Measurements from ENCODE around the gene PARD3B.
"Not testable (repeated sequence)": the region's sequence is repeated elsewhere in the genome, so short reads cannot be mapped to it uniquely, and the experiment has no call there.

PARD3B gene

DNA sequence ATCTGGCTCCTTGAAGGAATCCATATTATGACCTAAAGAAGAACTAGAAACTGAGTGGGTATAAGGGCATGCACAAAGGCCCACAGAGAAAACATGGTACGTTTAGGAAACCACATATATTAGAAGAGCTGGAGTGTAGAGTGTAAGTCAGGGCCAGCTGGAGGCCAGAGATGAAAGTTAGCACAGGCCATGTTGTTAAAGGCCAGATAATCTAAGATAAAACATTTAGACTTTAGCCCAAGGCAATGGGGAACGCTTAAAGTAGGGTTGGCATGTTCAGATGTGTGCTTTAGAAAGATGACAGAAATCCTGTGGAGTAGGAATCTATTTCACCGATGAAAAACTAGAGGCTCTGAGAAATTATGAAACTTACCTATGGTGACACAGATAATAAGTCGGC lies 907.9 kb downstream of the PARD3B start:
- no peak for DNase-seq

DNA sequence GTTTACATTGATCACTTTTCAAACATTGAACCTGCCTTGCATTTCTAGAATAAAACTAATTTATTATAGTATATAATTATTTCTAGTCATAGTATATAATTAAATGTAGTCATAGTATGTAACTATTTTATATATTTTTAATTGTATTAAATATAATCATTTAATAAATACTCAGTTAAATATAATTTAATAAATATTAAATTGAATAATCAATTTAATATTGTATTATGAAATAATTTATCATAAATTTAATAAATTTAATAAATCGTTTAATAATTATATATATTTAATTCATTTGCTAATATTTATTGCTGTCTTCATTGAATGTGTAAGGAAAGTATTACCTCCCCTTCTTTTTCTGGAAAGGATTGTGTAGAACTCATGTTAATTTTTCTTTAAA lies 911.4 kb downstream of the PARD3B start:
- DNase-seq = no peak

DNA sequence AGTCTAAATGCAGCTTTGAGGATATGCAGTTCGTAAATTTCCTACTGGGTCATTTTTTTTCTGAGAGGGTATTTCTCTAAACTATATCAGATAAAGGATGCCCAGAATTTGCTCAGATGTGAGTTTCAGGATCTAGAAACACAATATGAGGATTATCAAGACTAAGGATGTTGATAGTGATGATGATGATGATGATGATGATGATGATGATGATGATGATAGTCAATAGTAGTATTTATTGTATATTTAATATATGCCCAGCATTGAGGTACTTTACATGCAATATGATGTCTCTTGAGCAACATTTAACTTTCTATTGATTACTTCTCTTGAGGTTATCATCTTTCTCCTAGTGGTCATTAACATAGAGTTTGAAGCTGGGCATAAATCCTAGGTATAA lies 914.9 kb downstream of the PARD3B start:
- DNase-seq = no peak

DNA sequence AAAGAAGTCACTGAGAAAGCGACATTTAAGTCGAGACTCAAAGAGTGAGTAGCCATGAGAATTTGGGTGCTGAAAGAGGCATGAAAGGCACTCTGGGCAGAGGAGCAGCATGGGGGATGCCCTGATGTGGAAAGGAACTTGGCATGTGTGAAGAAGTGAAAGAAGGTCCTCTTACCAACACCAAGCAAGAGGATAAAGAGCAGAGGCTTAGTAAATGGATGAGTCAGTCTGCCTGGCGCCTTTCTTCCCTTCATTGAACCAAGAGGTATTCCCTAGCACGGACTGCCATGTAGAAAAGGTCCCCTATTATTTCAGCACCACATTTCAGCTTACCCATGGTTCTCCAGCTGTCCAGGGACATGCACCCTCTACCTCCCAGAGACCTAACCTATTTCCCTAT lies 915.9 kb downstream of the PARD3B start:
- no peak for DNase-seq

DNA sequence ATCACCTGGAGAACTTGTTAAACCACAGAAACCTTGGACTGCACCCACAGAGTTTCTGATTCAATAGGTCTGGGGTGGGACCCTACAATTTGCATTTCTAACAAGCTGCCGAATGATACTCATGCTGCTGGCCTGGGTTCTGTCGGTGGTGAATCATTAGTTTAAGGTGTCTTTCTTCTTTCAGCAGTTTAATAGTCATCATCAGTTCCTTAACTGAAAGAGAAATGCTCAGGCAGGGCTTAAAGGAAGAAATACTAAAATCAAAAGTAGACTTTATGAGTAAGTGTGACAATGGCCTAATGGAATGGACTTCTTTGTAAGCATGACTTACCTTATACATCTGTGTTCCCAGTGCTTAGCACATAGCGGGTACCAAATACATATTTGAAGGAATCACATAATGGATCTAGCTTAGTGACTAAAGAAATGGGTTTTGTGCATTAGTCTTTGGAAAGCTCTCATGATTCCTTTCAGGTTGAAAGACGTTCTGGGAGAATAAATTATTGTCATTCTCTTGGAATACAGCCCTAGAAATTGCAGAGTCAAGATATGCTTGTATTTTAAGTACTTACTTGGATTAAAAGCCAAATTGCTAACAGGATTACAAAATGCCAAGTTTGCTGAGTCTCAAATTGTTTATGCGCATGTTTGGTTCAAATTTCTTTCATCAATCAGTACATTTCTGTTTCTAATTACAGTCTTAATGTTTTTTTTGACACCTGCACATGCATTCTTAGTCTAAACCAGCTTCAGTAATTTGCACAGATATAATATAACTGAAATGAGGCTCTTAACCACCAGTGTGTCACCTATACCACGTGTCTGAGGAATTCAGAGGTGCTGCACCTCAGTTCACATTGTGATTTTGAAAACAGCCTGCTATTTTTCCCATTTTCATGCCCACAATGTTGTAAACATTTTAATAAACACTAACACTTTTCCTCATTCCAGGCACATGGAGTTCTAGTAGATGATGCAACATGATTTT lies 916.7 kb downstream of the PARD3B start:
- no peak for DNase-seq

DNA sequence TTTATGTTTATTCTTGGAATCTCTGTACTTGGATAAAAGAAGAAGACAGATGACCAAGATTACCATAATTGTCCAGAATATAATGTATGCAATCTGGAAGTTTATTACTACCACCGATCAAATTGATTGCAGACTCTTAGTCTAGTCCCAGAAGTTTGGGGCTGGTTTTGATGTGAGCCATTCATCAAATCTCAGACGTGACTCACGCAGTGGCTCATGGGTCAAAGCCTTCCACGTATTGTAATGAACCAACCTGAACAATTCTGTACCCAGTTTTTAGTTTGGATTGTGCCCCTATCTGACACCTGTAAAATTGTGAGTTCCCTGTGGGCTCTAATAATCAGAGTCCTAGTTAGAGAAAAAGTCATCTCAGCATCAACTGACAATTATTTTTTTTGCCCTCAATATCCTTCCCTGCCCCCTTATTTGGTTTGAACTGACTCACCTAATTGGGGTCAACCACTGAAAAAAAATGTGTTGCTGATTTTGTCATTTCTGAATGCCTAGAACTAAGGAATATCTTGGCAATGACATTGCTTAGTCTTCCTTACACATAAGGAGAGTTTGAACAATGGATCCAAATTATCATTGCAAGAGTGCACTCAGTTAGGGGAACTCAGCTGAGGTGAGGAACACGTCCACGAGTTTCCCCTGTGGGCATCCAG lies 917.5 kb downstream of the PARD3B start:
- DNase-seq = no peak

DNA sequence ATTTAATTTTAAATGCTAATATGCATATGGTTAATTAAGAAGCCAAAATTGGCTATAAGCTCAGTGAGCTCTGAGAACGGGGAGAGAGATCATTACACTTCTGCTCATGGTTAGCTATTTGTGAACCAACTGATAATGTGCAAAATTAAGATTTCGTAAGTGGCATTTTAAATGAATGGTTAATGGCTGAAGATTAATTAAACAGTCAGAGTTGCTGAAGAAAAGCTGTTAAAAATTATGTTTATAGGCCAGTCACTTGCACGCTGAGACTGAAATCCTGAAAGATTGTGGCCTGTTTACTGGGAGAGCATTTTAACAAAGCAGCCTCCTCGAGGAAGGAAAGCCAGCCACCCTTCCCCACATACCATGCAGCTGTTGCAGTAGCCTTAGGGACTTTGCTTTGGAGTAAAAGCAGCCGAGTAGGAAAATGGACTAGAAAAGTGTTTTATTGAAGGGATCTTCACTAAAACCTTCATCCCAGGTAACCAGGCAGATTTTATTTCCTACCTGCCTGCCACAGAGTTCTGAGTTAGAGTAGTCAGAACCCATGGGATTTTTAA lies 918.3 kb downstream of the PARD3B start:
- no peak for DNase-seq

DNA sequence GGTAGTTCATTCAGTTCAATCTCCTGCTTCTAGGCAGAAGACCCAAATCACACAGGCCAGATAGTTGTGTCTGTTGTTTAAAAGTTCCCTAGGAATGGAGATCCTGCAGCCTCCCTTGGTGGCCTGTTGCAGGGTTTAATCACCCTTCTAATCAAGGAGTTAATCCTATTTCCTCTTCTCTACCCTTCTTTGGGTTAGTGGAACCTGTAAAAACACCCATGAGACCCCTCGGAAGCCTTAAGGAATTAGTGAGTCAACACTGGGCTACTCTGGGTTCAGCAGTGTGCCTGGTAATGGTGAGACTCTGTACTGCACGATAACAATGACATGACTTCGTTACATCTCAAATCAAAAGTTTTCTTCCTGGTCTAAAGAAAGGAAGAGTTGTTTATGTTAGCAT lies 919.4 kb downstream of the PARD3B start:
- no peak for DNase-seq

DNA sequence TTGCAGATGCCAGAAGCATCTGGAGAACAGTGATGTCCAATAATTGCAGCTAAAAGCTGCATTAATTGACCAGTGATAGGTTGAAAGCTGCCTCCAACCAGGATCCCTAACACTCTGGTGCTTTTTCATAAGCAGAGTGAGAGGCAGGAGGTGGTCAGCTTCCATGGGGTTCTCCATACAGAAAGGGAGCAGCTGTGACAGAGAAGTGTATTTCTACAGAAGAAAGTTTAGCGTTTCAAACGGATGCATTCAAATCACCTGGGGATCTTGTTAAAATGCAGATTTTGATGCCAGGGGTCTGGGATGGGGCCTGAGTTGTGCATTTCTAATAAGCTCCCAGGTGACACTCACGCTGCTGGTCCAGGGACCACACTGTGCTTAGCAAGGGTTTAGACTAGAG lies 920.5 kb downstream of the PARD3B start:
- no peak for DNase-seq

DNA sequence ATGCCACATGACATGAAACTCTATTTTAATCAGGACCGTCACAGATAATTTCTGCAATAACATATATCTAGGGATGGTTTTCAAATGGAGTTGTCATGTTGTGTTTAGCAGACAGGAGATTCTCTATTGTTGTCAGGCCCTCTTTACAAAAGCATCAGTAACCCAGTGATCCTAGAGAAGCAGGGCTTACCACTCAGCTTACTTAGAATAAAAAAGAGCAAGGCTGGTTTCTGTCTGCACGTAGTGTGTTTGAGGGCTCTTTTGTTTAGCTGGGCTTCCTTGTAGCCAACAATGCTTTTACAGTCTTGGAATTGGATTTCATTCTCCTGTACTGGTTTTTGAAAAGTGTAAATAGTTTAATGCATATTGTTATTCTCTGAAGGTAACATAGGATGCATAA lies 926.5 kb downstream of the PARD3B start:
- no peak for DNase-seq

DNA sequence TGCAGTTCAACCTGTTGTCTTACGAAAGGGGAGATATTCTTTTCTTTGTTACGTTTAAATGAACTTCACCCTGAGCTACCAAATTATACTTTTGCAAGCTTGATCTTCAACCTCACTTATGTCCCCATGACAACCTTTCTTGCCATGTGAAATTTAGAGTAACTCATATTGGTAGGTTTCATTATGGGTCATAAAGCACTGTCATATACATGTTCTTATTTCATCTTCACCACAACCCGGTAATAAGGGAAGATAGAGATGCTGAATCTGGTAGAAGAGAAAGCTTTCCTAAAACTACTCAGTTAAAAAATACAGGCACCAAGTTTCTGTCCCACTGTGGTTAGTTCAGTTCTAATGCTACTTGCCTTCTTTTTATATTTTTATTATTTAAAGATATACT lies 928.5 kb downstream of the PARD3B start:
- DNase-seq = no peak

DNA sequence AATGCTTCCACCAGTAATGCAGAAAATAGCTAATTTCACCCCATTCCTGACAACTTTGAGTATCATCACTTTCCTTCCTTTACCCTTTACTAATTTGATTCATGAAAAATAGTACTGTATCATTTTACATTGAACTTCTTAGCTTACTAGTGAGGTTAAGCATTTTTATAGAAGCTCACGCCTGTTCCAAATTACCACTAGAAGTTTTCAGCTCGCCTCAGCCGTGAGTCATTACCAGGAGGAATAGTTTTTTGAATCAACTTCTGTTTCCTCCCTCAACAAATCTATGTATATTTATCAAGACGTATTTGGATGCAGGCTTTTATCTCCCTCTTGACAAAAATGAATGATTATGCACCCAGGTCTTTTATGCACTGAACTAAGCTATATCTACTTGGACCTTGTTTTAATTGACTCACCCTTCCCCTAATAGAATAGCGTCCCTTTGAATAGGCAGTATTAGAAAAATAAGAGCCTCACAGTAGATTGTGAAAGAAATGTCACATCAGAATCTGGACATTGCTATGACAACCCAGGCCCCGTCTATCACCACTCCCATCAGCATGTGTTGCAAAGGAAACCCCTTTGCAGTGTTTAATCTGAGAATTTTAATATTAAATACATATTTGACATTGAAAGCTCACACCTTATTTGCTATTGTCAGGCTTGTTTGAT lies 929.6 kb downstream of the PARD3B start:
- DNase-seq = no peak

DNA sequence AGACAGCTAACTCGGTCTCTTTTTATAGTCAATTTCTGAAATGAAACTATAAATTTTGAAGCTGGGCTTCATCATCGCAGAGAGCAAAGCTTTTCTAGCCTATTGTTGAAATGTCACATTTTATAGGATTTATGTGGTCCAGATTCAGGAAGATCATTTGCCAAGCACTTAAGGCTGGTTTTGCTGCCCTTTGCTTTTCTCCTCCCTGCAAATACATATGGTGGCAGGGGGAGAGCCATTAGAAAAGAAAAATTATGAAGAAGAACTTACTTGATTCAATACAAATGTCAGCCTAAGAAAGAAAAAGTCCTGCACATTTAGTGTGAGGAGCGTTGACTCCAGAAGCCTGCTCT lies 930.1 kb downstream of the PARD3B start:
- no peak for DNase-seq

DNA sequence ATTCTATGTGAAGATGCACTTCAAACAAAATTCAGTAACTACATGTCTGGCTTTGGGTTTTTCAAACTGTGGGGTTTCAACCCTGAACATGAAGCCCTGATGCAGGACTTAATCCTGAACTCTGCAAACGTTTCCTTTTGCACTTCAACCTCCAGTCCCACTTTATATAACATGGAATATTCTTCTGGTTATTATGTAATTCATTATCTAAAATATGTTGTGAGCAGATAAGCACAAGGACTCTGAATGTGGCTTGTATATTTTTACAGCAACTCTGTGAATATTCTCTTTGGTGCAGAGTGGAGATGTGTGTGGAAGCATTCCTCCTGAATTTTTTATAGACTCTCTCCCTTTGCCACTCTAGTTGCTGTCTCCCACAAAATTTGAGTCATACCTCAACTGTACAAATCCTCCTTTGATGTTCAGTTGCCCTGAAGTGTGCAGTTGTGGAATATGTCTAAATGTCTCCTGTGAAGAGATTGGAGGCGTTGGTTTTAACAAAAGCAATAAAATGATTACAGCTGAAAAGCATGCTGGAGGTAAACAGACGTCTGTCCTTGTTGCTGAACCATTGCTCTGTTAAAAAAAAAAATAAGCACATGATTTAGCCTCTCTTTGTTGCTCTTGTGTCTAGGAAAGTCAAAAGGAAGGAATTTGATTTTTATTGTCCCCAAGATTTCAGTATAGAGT lies 931.9 kb downstream of the PARD3B start:
- DNase-seq = no peak

DNA sequence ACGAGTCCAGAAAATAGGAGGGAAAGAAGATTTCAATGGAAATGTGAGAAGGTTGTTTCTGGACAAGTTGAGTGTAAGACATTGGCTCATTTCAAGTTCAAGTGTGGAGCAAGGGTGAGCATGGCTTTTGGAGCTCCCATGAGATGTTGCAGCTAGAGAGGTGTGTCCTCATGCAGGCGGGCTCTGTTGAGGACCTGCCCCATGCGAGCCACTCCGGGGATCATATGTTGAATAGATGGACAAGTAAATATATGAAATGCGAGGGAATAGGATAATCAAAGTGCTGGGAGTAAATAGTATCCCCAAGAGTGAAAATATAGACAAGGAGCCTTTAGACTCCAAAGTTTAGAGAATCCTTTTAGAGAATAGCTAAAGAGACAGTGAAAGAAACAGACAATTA lies 936.6 kb downstream of the PARD3B start:
- DNase-seq = no peak

DNA sequence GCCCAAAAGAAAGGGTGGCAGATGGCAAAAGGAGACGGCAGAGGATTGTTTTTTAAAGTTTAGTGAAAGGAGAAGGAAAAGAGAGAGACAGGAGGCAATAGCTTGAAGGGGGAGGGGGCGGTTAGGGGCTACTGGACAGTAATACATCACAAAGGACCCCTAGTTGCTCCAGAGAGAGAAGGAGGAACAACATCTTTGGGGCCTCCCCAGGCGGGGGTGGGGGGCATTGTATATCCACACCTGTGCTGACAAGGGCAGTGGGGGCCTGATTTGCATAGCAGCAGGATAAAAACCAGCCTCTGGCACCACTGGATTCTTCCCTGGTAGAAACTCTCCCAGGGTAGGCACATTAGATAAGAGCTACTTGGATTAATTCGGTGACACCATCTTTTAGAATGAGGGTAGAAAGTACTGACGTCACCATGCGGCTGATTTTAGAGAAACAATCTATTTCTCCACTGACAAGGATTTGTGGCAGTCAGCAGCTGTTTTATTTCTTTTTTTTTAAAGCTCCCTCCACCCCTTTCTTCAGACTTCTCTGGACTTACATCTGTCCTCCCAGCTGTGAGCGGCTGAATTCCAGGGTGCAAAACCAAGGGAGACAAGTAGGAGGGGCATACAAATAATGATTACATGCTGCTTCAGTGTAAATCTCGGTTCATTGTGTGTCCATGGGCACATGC lies 937.3 kb downstream of the PARD3B start:
- DNase-seq = no peak

DNA sequence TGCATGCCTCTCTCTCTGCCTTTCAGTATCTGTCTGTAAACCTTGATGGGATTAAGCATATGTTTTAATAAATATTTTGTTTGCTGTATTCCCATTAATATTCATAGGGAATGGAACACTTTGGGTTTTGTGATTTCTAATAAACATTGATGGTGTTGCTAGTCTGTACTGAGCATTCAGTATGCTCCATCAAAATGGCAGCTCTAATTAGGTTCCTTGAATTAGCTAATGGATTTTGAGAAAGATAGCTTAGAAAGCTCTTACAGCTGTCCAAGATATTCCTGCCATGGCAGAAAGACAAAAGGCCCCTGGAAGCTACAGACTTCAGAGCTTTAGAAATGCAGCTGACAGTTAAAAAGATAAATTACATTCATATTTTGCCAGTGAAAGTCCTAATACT lies 937.8 kb downstream of the PARD3B start:
- no peak for DNase-seq

DNA sequence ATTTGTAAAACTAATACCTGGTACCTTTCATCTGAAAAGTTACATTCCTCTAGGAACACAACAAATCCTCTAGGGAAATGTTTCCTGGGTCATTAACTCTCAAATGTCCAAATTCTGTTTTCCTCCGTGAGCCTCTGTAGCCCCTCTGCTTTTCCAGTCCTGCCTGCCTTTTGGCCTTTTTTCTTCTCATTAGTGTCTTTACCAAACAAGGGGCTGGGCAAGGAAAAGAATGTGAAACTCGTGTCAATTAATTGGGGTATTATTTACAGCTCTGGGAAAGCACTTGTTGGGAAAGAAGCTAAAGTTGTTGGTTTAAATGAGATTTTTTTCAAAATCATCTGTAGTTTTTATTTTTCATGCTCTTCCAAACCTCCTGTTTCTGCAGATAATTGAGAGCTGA lies 938.9 kb downstream of the PARD3B start:
- no peak for DNase-seq

DNA sequence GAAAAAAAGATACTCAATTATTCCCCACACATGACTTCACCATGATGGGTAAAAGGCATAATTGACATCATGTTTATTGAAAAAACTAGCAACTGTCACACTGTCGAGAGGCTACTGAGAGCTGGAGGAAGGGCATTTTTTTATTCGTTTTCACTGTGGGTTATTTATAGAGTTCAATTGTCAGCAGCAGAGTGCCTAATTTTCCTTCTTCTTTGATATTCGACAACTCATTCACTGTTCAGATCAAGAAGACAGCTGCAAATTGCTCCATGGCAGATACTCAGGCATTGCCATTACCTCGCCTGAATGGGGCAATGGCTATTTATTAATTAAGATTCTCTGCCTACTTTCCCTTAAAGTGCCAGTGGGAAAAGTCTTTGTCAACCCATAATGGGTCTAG lies 939.5 kb downstream of the PARD3B start:
- DNase-seq = no peak

DNA sequence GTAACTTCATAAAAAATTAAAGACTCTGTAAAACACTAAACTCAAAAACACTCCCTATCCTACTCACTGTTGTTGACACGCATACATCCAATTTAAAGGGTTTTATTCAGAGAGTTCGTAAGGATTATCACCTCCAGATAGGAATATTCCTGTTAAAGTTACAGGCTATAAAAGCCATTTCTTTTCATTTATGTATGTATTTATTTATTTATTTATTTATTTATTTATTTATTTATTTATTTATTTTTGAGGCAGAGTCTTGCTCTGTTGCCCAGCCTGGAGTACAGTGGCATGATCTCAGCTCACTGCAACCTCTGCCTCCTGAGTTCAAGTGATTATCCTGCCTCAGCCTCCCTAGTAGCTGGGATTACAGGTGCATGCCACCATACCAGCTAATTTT lies 948.3 kb downstream of the PARD3B start:
- DNase-seq = not testable (repeated sequence)

DNA sequence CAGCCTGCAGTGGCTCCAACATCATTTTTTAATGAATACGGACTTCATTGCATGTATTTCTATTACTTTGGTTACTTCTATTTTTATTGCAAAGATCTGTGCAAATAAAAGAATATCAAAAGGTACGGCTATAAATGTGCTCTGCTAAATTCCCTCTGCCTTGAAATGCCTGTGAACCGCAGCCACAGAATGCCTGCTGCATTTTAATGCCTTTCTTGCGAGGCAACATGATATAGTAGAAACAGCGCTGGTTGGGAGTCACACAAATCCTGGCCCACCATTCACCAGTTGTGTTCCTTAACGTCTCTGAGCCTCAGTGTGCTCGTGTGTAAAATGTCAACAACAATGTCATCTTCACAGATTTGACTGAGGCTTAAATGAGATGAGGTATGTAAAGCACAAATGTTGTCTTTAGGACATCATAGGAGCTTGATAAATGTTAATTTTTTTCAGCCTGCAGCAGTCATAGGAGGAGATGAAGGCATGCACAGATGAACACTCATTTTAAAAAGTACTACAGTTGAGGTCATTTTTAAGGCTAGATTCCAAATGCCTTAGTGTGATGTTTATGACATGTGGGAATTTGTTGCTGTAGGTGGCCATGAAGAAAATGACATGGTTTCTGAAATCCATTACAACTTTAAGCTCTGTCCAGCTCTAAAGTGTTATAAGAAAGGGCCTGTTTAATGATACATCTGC lies 949.4 kb downstream of the PARD3B start:
- no peak for DNase-seq

DNA sequence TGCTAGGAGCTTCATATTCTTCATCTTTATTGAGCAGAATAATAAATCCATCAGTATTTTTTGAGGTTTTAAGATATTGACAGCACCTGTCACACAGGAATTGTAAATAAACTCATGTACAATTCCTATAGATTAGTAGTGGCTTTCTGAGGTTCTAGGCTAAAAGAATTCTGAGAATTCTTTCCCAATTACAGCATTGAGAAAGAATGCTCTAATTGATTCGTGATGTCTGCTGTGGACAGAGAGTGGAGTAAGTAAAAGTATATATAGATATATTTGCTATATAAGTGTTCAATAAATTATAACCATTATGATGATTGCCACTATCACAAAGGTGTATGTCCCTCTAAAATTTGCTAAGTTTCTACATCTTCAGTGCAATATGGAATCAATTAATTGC lies 950.5 kb downstream of the PARD3B start:
- no peak for DNase-seq

Data from SHP77 (cell line).